Stimulated activated CD4-positive, alpha-beta T cell treated with anti-CD3 and anti-CD28 coated beads, Interleukin-1b, Interleukin-23, amount 100 ng/mL, for 1 hour (primary cell): ENCODE data around the gene PARP12.

Source experiments
- DNase-seq, 2 donors: peaks; one replicate each; pipeline ENCODE4 v3.0.0-alpha.2; 2020; ENCODE audit warnings: low read depth in 2 of 2

The PARP12 gene

GRCh38 chr7:140059273-140060242, 3.2 kb downstream of the PARP12 start:
- DNase-seq, result no peak

GRCh38 chr7:140058517-140058916, 4.2 kb downstream of the PARP12 start:
- no peak for DNase-seq

GRCh38 chr7:140057143-140057535, 5.6 kb downstream of the PARP12 start:
- DNase-seq, result no peak

- DNase-seq, result no peak
These were observed 6.2 kb downstream of the PARP12 start for GRCh38 chr7:140056431-140057142.

- DNase-seq, result no peak
These were observed 6.9 kb downstream of the PARP12 start for GRCh38 chr7:140055833-140056232.

- no peak for DNase-seq
These were observed 8.0 kb downstream of the PARP12 start for GRCh38 chr7:140054751-140055150.

GRCh38 chr7:140053812-140054539, 8.8 kb downstream of the PARP12 start:
- DNase-seq, result no peak

GRCh38 chr7:140051820-140052219, 10.9 kb downstream of the PARP12 start:
- no peak for DNase-seq

GRCh38 chr7:140050100-140050499, 12.7 kb downstream of the PARP12 start:
- no peak for DNase-seq

- DNase-seq, result no peak
These were observed 13.3 kb downstream of the PARP12 start for GRCh38 chr7:140049339-140050024.

- DNase-seq, result no peak
These were observed 13.8 kb downstream of the PARP12 start for GRCh38 chr7:140048989-140049338.

- DNase-seq, result no peak
These were observed 14.6 kb downstream of the PARP12 start for GRCh38 chr7:140048138-140048537.

- DNase-seq, result no peak
These were observed 15.6 kb downstream of the PARP12 start for GRCh38 chr7:140047197-140047596.

- DNase-seq, result no peak
These were observed 17.1 kb downstream of the PARP12 start for GRCh38 chr7:140045697-140046096.

GRCh38 chr7:140044251-140044650, 18.5 kb downstream of the PARP12 start:
- no peak for DNase-seq

- no peak for DNase-seq
These were observed 20.4 kb downstream of the PARP12 start for GRCh38 chr7:140042386-140042670.

GRCh38 chr7:140041659-140042385, 20.9 kb downstream of the PARP12 start:
- no peak for DNase-seq

- DNase-seq, result no peak
These were observed 22.9 kb downstream of the PARP12 start for GRCh38 chr7:140039896-140040295.

- no peak for DNase-seq
These were observed 23.7 kb downstream of the PARP12 start for GRCh38 chr7:140039066-140039465.

- no peak for DNase-seq
These were observed 26.4 kb downstream of the PARP12 start for GRCh38 chr7:140036224-140036962.
